ENCODE measurements around the gene ZNF543. TPM values are rescaled to one million over a fixed set of nuclear protein-coding genes. Genes with fewer than 3 reads are reported as not detected.

ZNF543 gene
- total RNA-seq, 1 donor from 2014 or later, result 9.8 TPM

GRCh38 chr19:57279418-57280164 lies 40.7 kb upstream of the ZNF543 start:
- Mint-ChIP-seq H3K4me3 (no peak overlapping the region), H3K27ac (no peak overlapping the region), H3K36me3 (peaks cover 12% of the 10 kb centered on the region), H3K4me1 (ENCODE audit: unreplicated experiment) (peaks cover 21% of the 10 kb centered on the region), H3K27me3 (no peaks in the 10 kb centered on the region), H3K9me3 (no peaks in the 10 kb centered on the region)
- peak; percentile 87 for DNase-seq (ENCODE audit: extremely low spot score, unreplicated experiment)
- TF ChIP-seq, protein P1, sequence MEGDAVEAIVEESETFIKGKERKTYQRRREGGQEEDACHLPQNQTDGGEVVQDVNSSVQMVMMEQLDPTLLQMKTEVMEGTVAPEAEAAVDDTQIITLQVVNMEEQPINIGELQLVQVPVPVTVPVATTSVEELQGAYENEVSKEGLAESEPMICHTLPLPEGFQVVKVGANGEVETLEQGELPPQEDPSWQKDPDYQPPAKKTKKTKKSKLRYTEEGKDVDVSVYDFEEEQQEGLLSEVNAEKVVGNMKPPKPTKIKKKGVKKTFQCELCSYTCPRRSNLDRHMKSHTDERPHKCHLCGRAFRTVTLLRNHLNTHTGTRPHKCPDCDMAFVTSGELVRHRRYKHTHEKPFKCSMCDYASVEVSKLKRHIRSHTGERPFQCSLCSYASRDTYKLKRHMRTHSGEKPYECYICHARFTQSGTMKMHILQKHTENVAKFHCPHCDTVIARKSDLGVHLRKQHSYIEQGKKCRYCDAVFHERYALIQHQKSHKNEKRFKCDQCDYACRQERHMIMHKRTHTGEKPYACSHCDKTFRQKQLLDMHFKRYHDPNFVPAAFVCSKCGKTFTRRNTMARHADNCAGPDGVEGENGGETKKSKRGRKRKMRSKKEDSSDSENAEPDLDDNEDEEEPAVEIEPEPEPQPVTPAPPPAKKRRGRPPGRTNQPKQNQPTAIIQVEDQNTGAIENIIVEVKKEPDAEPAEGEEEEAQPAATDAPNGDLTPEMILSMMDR (conservative IDR thresholded peaks at IDR 0.05), result peak; percentile 37

DNA sequence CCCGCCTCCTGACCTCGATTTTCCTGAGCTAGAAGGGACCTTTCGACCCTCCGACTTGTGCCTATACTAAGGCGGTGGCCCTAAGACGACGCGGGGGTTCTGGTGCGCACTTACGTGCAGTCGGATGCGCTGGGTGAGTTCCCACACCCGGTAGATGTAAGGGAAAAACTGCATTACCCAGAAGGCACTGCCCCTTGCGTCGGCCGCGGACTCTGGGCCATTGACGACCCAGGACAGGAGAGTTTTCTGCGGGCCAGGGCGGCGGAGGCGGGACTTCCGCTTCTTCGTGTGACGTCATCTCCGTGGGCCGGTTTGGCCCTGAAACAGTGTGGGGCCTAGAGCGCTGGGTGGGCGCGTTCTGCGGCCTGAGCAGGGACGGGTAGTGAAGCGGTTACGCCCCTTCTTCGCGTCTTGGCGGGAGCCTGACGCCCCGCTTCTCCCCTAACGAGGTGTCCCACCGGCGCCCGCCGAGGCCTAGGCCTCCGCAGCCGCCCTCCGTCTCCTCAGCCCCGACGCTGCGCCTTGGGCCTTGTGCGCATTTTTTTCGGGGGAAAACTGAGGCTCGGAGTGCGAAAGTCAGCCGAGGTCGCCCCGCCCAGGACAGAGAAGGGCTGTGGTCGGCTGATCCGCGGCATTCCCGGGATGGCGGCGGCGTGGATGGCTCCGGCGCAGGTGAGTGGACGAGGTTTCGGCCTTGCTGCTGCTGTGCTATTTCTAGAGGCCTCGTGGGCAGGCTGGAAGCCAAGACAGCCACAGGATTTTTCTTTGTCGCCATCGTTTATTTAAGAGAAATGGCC lies 39.9 kb upstream of the ZNF543 start, which contains the start of gene ZNF460:
Gene ZNF460, plus strand, starts transcription at position 321 of the 797 bp plus-strand sequence. Its CDS starts 322 bp downstream, at position 643.
- peaks cover 18% of the 10 kb centered on the region for H3K36me3 Mint-ChIP-seq
- H3K4me3 Mint-ChIP-seq, result no peak within 1 kb of the TSS
- H3K4me1 Mint-ChIP-seq (ENCODE audit: unreplicated experiment), result peaks cover 21% of the 10 kb centered on the region
- TF ChIP-seq, protein P1 (conservative IDR thresholded peaks at IDR 0.05), result peak; percentile 18
- no peaks in the 10 kb centered on the region for H3K9me3 Mint-ChIP-seq
- no peaks in the 10 kb centered on the region for H3K27me3 Mint-ChIP-seq
- H3K27ac Mint-ChIP-seq, result no peak within 1 kb of the TSS
- DNase-seq (ENCODE audit: extremely low spot score, unreplicated experiment), result peak; percentile 96

DNA sequence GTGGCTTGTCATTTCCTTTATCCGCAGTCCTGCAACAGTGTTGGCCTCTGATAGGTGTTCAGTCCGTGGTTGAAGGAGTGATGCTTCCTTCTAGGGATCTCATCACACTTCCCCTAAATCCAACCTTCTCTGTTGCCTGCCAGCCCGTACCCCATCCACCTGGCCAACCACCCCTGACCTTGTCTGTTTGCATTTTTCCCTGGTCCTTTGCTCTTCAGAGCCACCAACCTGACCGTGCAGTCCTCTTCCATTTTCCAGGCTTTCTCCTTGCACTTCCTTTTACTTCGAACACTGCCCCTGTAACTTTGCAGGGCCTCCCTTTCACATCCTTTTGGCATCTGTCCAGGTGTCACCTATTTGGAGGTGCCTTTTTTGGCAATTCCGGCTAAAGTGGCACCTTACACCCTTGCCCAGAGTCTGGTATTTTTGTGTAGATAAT lies 39.3 kb upstream of the ZNF543 start:
- no peak overlapping the region for H3K27ac Mint-ChIP-seq
- TF ChIP-seq, protein P1 (conservative IDR thresholded peaks at IDR 0.05), result no peak
- H3K4me3 Mint-ChIP-seq, result no peak overlapping the region
- no peaks in the 10 kb centered on the region for H3K27me3 Mint-ChIP-seq
- H3K9me3 Mint-ChIP-seq, result no peaks in the 10 kb centered on the region
- peaks cover 22% of the 10 kb centered on the region for H3K36me3 Mint-ChIP-seq
- H3K4me1 Mint-ChIP-seq (ENCODE audit: unreplicated experiment), result peaks cover 21% of the 10 kb centered on the region
- no peak for DNase-seq (ENCODE audit: extremely low spot score, unreplicated experiment)

DNA sequence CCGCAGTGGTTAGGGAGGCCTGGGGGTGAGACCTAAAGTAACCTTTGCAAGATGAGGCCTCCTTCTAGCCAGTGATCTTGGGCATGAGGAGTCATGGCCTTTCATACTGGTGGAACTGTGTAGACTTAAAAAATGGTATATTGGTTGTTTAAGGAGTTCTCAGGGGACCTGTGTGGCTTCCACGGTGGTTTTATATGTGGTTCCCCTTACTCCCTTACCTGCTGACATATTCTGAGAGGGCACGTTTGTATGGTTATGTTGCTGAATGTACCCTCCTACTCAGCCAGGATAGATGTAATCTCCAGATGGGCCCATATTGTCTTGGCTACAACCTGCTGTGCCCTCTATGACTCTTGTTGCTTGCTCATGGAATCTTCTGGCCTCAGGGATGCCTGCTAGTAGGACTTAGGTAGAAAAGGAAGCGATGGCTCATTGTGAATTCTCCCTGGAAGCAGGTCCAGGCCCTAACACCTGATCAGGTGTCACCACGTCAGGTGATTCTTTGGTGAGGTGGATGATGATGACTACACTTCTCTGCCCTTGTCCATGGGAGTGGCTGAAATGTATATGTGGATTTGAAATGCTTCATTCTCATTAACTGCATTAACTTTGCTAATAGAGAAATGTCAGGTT lies 38.1 kb upstream of the ZNF543 start:
- DNase-seq (ENCODE audit: extremely low spot score, unreplicated experiment), result no peak
- H3K9me3 Mint-ChIP-seq, result no peaks in the 10 kb centered on the region

DNA sequence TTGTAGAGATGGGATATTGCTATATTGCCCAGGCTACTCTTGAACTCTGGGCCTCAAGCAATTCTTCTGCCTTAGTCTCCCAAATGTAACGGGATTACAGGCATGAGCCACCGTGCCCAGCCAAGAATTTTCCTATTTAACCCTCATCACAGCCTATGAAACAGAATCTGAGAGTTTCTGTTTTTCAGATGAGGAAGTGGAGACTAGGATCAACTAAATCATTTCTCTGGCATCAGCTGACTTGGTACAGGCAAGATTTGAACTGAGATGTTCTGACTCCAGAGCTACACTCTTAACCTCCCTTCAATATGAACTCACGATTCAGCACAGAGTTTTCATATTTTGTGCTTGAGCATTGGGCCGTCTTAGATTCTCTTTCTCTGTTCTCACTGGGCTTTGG lies 31.9 kb upstream of the ZNF543 start:
- Mint-ChIP-seq H3K36me3 (peaks cover 76% of the 10 kb centered on the region), H3K9me3 (peaks cover 12% of the 10 kb centered on the region), H3K4me3 (no peak overlapping the region), H3K4me1 (ENCODE audit: unreplicated experiment) (no peaks in the 10 kb centered on the region), H3K27me3 (no peaks in the 10 kb centered on the region), H3K27ac (no peak overlapping the region)
- TF ChIP-seq, protein P1 (conservative IDR thresholded peaks at IDR 0.05), result no peak
- no peak for DNase-seq (ENCODE audit: extremely low spot score, unreplicated experiment)

More for the DNA sequence above, 38.1 kb upstream of the ZNF543 start:
- peaks cover 21% of the 10 kb centered on the region for H3K4me1 Mint-ChIP-seq (ENCODE audit: unreplicated experiment)
- H3K4me3 Mint-ChIP-seq, result no peak overlapping the region
- H3K27me3 Mint-ChIP-seq, result no peaks in the 10 kb centered on the region
- peak overlapping the region; percentile 88 for H3K27ac Mint-ChIP-seq
- H3K36me3 Mint-ChIP-seq, result peaks cover 32% of the 10 kb centered on the region
- TF ChIP-seq, protein P1 (conservative IDR thresholded peaks at IDR 0.05), result no peak

Data from type B pancreatic cell (in vitro differentiated cells).